Endothelial cell of umbilical vein (primary cell): ENCODE measurements around the gene SPACA7. TPM values are rescaled to one million over a fixed set of nuclear protein-coding genes. Genes with fewer than 3 reads are reported as not detected.

ENCODE experiments used
- BruUV-seq: library from RNA; stranded (reverse); fragments of 400-500 nt; replicated peaks from 2 replicates; lab custom pipeline; 2021; lab: Mats Ljungman, UMichigan
- CTCF ChIA-PET: fragments of 300-600, 350-600 bp; sonication (Branson Sonifier 250); formaldehyde crosslinking; loops from one replicate; lab custom pipeline; 2021; ENCODE audit warnings: antibody characterized with exemption, inconsistent platforms; lab: Charles Lee
- POLR2A ChIA-PET: fragments of 300-600, 350-600 bp; sonication (Branson Sonifier 250); formaldehyde crosslinking; loops from one replicate; lab custom pipeline; 2021; ENCODE audit warnings: antibody characterized with exemption, inconsistent platforms; lab: Charles Lee
- DNase-seq: peaks from one replicate; pipeline ENCODE4 v3.0.0-alpha.2; 2011; ENCODE audit warnings: low read depth, low spot score
- FAIRE-seq: peaks from 2 replicates; lab custom pipeline; 2011; peaks lifted over from hg19 to GRCh38; lab: Jason Lieb, UNC
- H2AFZ ChIP-seq: 2 replicates; pipeline ENCODE4 v1.6.0; 2012; ENCODE audit warnings: low read depth, low read length, control low read depth, inconsistent platforms
- H3K27ac ChIP-seq: 2 replicates; pipeline ENCODE4 v1.5.1; 2011; ENCODE audit warnings: low read depth, mild to moderate bottlenecking, control low read depth, low read length, moderate library complexity; ENCODE audit not compliant: insufficient read depth
- H3K27me3 ChIP-seq, 2 experiments: 2 replicates each; pipeline versions ENCODE4 v1.6.0 to v1.6.1; 2011; ENCODE audit warnings: low read length in 2 of 2, mixed read lengths in 1 of 2; ENCODE audit not compliant: control insufficient read depth in 2 of 2, insufficient read depth in 2 of 2
- H3K36me3 ChIP-seq, 2 experiments: 2 replicates in 1 of 2; 3 replicates in 1 of 2; pipeline ENCODE4 v1.5.1; 2011; ENCODE audit warnings: low read length in 2 of 2, mild to moderate bottlenecking in 1 of 2, moderate library complexity in 1 of 2; ENCODE audit not compliant: control insufficient read depth in 2 of 2, insufficient read depth in 2 of 2; ENCODE audit errors: extremely low read depth in 1 of 2
- H3K4me1 ChIP-seq: 3 replicates; pipeline ENCODE4 v1.5.1; 2011; ENCODE audit warnings: mild to moderate bottlenecking, low read length; ENCODE audit not compliant: control insufficient read depth, insufficient read depth; ENCODE audit errors: extremely low read depth
- H3K4me2 ChIP-seq: 2 replicates; pipeline ENCODE4 v1.6.1; 2011; ENCODE audit warnings: low read length, control low read depth, mixed read lengths; ENCODE audit not compliant: insufficient read depth
- H3K4me3 ChIP-seq, 3 experiments: fragments of 200-600 bp in 1 of 3; sonication (generic), shearing (Covaris generic) in 1 of 3; replicated peaks in 1 of 3; 2 replicates each; pipeline ENCODE4 v1.5.1; 2011 to 2016; ENCODE audit warnings: control low read depth in 3 of 3, low read length in 3 of 3, mild to moderate bottlenecking in 2 of 3, inconsistent platforms in 1 of 3, low read depth in 1 of 3, moderate library complexity in 1 of 3; ENCODE audit not compliant: insufficient read depth in 1 of 3
- H3K79me2 ChIP-seq: 2 replicates; pipeline ENCODE4 v1.6.0; 2012; ENCODE audit warnings: low read length, inconsistent platforms; ENCODE audit not compliant: control insufficient read depth, insufficient read depth
- H3K9ac ChIP-seq: replicated peaks from 2 replicates; pipeline ENCODE3; 2011; ENCODE audit warnings: low read length, control low read depth; ENCODE audit not compliant: insufficient read depth; ENCODE audit errors: extremely low read depth
- H3K9me1 ChIP-seq: replicated peaks from 3 replicates; pipeline ENCODE4 v1.6.0; 2011; ENCODE audit warnings: mild to moderate bottlenecking, low read length; ENCODE audit not compliant: control insufficient read depth, insufficient read depth; ENCODE audit errors: extremely low read depth
- H3K9me3 ChIP-seq: replicated peaks from 2 replicates; pipeline ENCODE4 v1.5.1; 2012; ENCODE audit warnings: low read length, inconsistent platforms; ENCODE audit not compliant: control insufficient read depth, insufficient read depth
- H4K20me1 ChIP-seq: replicated peaks from 2 replicates; pipeline ENCODE3; 2011; ENCODE audit warnings: mild to moderate bottlenecking, low read length; ENCODE audit not compliant: control insufficient read depth, insufficient read depth; ENCODE audit errors: extremely low read depth
- EZH2 ChIP-seq: IDR thresholded peaks from 2 replicates; pipeline ENCODE4 v1.6.1; 2012; ENCODE audit warnings: borderline replicate concordance, low read depth, mild to moderate bottlenecking, moderate library complexity, low read length, inconsistent platforms; ENCODE audit not compliant: severe bottlenecking
- FOS ChIP-seq: IDR thresholded peaks from 2 replicates; pipeline ENCODE4 v1.6.1; 2011; ENCODE audit warnings: mild to moderate bottlenecking, low read length, moderate library complexity, borderline replicate concordance; ENCODE audit not compliant: insufficient read depth
- GATA2 ChIP-seq: IDR thresholded peaks from 2 replicates; pipeline ENCODE4 v1.7.0; 2011; ENCODE audit warnings: low read depth, mild to moderate bottlenecking, moderate library complexity, mixed read lengths, low read length; ENCODE audit not compliant: insufficient read length, insufficient read depth
- JUN ChIP-seq: IDR thresholded peaks from 2 replicates; pipeline ENCODE4 v1.6.1; 2011; ENCODE audit warnings: borderline replicate concordance, low read depth; ENCODE audit not compliant: insufficient read length, insufficient read depth
- MYC ChIP-seq: IDR thresholded peaks from one replicate; pipeline ENCODE4 v1.6.1; 2011; ENCODE audit warnings: mild to moderate bottlenecking, low read depth, low read length
- POLR2A ChIP-seq: IDR thresholded peaks from 2 replicates; pipeline ENCODE4 v1.6.1; 2012; ENCODE audit warnings: low read depth, mild to moderate bottlenecking, control low read depth, low read length
- POLR2AphosphoS5 ChIP-seq: IDR thresholded peaks from 2 replicates; pipeline ENCODE4 v1.6.1; 2012; ENCODE audit warnings: low read depth, mild to moderate bottlenecking, control low read depth, low read length, moderate library complexity; ENCODE audit not compliant: insufficient read depth
- dilution Hi-C: fragments of 300-500 bp; cut with MboI; formaldehyde crosslinking; loops from one replicate; pipeline ENCODE4 v1.15.0; 2019; ENCODE audit warnings: low sequenced_read_pairs; ENCODE audit not compliant: extremely low pct_ligation_motif_present
- intact Hi-C: fragments of 100-400 bp; cut with micrococcal nuclease; formaldehyde crosslinking; loops from one replicate; pipeline ENCODE4 v1.10.0; 2022
- polyA plus RNA-seq, 4 experiments: library from polyadenylated mRNA; depleted of rRNA in 3 of 4; stranded (reverse) in 3 of 4; unstranded in 1 of 4; fragments of >200 nt; gene quantifications; 2 replicates each; pipeline versions ENCODE4 v1.2.1 to v1.2.3, GENCODE V29; 2011 to 2012; ENCODE audit warnings: missing spikeins in 1 of 4
- total RNA-seq: library from RNA; stranded (reverse); gene quantifications from 2 replicates; pipeline ENCODE4 v1.2.3, GENCODE V29; 2021
- TF ChIP-seq, protein P1 (sequence below), 2 donors: IDR thresholded peaks; 1 replicate in 1 of 2; 2 replicates in 1 of 2; pipeline ENCODE4 v1.5.1; 2011; ENCODE audit warnings: low read length in 2 of 2, mild to moderate bottlenecking in 2 of 2, moderate library complexity in 2 of 2, control low read depth in 1 of 2, inconsistent platforms in 1 of 2, low read depth in 1 of 2; ENCODE audit not compliant: insufficient read depth in 1 of 2; ENCODE audit errors: extremely low read depth in 1 of 2
- TF ChIP-seq, protein P2 (sequence below): IDR thresholded peaks from 2 replicates; pipeline ENCODE4 v1.6.1; 2011; ENCODE audit not compliant: insufficient read depth, insufficient read length

The SPACA7 gene
- total and polyA plus RNA-seq, 2 donors (not counting 3 experiments of a cell fraction or from before 2014, with no cell fraction given) = not detected

DNA sequence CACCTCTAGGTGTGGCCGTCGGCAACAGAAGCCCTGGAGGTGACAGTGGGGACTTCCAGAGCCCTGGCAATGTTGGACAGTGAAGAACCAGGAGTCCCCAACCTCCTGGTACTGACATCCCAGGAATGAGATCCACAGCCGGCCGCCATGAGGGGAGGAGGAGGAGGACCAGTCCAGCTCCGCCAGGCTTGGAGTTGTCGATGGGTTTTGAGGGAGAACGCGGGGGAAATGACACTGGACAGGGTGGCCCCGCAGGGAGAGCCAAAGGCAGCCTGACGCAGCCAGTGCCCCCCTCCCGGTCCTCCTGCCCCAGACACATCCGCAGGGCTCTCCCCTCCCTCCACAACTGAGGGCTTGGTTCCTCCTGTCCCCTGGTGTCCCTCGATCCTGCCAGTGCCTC, 57.9 kb downstream of the SPACA7 start:
- H4K20me1 ChIP-seq = no peaks in the 10 kb centered on the region
- CTCF ChIA-PET = no interaction called here
- H3K36me3 ChIP-seq = no peaks in the 10 kb centered on the region
- FAIRE-seq = no peak
- no peaks in the 10 kb centered on the region for H3K9me3 ChIP-seq
- no TSS peak for BruUV-seq
- no peaks in the 10 kb centered on the region for H3K4me1 ChIP-seq
- no peak overlapping the region for H3K4me2 ChIP-seq
- POLR2A ChIA-PET = no interaction called here
- H3K9ac ChIP-seq = no peak overlapping the region
- TF ChIP-seq, protein P1, sequence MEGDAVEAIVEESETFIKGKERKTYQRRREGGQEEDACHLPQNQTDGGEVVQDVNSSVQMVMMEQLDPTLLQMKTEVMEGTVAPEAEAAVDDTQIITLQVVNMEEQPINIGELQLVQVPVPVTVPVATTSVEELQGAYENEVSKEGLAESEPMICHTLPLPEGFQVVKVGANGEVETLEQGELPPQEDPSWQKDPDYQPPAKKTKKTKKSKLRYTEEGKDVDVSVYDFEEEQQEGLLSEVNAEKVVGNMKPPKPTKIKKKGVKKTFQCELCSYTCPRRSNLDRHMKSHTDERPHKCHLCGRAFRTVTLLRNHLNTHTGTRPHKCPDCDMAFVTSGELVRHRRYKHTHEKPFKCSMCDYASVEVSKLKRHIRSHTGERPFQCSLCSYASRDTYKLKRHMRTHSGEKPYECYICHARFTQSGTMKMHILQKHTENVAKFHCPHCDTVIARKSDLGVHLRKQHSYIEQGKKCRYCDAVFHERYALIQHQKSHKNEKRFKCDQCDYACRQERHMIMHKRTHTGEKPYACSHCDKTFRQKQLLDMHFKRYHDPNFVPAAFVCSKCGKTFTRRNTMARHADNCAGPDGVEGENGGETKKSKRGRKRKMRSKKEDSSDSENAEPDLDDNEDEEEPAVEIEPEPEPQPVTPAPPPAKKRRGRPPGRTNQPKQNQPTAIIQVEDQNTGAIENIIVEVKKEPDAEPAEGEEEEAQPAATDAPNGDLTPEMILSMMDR (IDR thresholded peaks at IDR 0.05; ENCODE audit: extremely low read depth in 1 of 2, insufficient read depth in 1 of 2, low read depth in 1 of 2, low read length in 2 of 2) = no peak
- TF ChIP-seq MYC (no peak), FOS (no peak), GATA2 (no peak), POLR2AphosphoS5 (no peak), POLR2A (no peak), EZH2 (no peak), JUN (no peak)
- TF ChIP-seq, protein P2, sequence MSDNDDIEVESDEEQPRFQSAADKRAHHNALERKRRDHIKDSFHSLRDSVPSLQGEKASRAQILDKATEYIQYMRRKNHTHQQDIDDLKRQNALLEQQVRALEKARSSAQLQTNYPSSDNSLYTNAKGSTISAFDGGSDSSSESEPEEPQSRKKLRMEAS = no peak
- H3K9me1 ChIP-seq = no peaks in the 10 kb centered on the region
- no peaks in the 10 kb centered on the region for H3K79me2 ChIP-seq
- H3K4me3 ChIP-seq = no peak overlapping the region
- H2AFZ ChIP-seq = no peak overlapping the region
- dilution Hi-C loops = no loop called here
- no peak for DNase-seq
- intact Hi-C loops = no loop called here
- no peak overlapping the region for H3K27ac ChIP-seq
- H3K27me3 ChIP-seq = no peaks in the 10 kb centered on the region
